ENCODE measurements around the gene AADACL4. TPM values are rescaled to one million over a fixed set of nuclear protein-coding genes. Genes with fewer than 3 reads are reported as not detected.

The AADACL4 gene
- total RNA-seq, 1 experiment from 2014 or later: not detected

DNA sequence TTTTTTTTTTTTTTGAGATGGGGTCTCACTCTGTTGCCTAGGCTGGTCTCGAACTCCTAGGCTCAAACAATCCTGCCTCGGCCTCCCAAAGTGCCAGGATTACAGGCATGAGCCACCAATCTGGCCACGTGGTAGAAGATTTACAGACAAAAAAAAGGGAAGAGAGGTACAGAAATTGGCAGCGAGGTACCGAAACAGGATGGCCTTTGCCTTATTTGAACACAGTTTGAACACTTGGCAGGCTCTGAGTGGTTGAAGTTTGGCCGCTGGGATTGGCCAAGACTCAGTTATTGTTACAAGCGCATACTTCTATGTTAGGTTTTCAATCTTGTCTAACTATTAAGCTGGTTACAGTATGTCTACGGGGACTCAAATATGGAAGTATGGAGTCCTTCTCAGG is 6.2 kb upstream of the AADACL4 start:
- Histone ChIP-seq H4K8ac (replicated peaks; ENCODE audit: insufficient read length, low read depth, low read length) (no peak overlapping the region), H3K23ac (ENCODE audit: insufficient read length, low read depth, low read length) (no peak overlapping the region), H2BK12ac (ENCODE audit: insufficient read length, low read depth, low read length) (no peak overlapping the region), H3K23me2 (ENCODE audit: insufficient read length, low read depth, low read length, poor library complexity, severe bottlenecking) (no peaks in the 10 kb centered on the region), H3K27me3 (ENCODE audit: insufficient read depth, low read length) (no peaks in the 10 kb centered on the region), H2BK5ac (ENCODE audit: insufficient read length, low read length) (no peak overlapping the region), H2BK120ac (ENCODE audit: low read depth, low read length, poor library complexity, severe bottlenecking) (no peak overlapping the region), H4K20me1 (ENCODE audit: control insufficient read depth, insufficient read depth, insufficient read length) (no peaks in the 10 kb centered on the region), H2AFZ (ENCODE audit: low read length) (no peak overlapping the region), H2AK5ac (ENCODE audit: insufficient read length, low read length) (no peak overlapping the region), H4K5ac (ENCODE audit: insufficient read length, low read depth, low read length) (no peak overlapping the region), H2BK20ac (ENCODE audit: low read depth, low read length, poor library complexity, severe bottlenecking) (no peak overlapping the region), H3K56ac (ENCODE audit: insufficient read length, low read depth, low read length) (no peak overlapping the region), H2BK15ac (ENCODE audit: low read depth, low read length) (no peak overlapping the region; the same call in 1 of the 2 replicates), H3K79me2 (ENCODE audit: insufficient read depth, low read length) (no peaks in the 10 kb centered on the region), H4K91ac (ENCODE audit: insufficient read length, low read depth, low read length) (no peak overlapping the region), H3K9me3 (ENCODE audit: control insufficient read depth, low read depth, low read length) (peaks cover 15% of the 10 kb centered on the region), H3K79me1 (ENCODE audit: insufficient read depth, low read depth, low read length, poor library complexity, severe bottlenecking) (no peaks in the 10 kb centered on the region), H3K4me1 (ENCODE audit: insufficient read depth, low read length) (peaks cover 5% of the 10 kb centered on the region; the same call in 1 of the 2 replicates), H3K4ac (ENCODE audit: low read depth, low read length) (no peak overlapping the region), H3K9ac (ENCODE audit: extremely low read depth, insufficient read length, low read length) (no peak overlapping the region), H3K18ac (ENCODE audit: insufficient read length, low read depth, low read length) (no peak overlapping the region), H3K14ac (ENCODE audit: insufficient read depth, low read length) (no peak overlapping the region), H3T11ph (ENCODE audit: low read length) (no peak overlapping the region), H3K27ac (ENCODE audit: insufficient read length, low read depth, low read length) (no peak overlapping the region), H3K4me2 (ENCODE audit: insufficient read depth, insufficient read length, low read length) (no peak overlapping the region)
- TF ChIP-seq, protein P1, sequence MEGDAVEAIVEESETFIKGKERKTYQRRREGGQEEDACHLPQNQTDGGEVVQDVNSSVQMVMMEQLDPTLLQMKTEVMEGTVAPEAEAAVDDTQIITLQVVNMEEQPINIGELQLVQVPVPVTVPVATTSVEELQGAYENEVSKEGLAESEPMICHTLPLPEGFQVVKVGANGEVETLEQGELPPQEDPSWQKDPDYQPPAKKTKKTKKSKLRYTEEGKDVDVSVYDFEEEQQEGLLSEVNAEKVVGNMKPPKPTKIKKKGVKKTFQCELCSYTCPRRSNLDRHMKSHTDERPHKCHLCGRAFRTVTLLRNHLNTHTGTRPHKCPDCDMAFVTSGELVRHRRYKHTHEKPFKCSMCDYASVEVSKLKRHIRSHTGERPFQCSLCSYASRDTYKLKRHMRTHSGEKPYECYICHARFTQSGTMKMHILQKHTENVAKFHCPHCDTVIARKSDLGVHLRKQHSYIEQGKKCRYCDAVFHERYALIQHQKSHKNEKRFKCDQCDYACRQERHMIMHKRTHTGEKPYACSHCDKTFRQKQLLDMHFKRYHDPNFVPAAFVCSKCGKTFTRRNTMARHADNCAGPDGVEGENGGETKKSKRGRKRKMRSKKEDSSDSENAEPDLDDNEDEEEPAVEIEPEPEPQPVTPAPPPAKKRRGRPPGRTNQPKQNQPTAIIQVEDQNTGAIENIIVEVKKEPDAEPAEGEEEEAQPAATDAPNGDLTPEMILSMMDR (conservative IDR thresholded peaks at IDR 0.05): no peak
- DNase-seq: no peak
- Mint-ChIP-seq H3K4me1 (peaks cover 22 to 23% of the 10 kb centered on the region in 2 experiments), H3K9me3 (peaks cover 48 to 49% of the 10 kb centered on the region in 2 experiments), H3K4me3 (no peak overlapping the region), H3K27ac (no peak overlapping the region), H3K27me3 (ENCODE audit: low read depth) (peaks cover 6% of the 10 kb centered on the region), H3K36me3 (ENCODE audit: insufficient read depth in 1 of 3, low read depth in 3 of 3) (peaks cover 17 to 46% (median 33%) of the 10 kb centered on the region in 3 experiments)
- WGBS (ENCODE audit: extremely low coverage, insufficient read length, low lambda C conversion rate): no CpG with 5 or more reads among the region's 8 CpGs

Data from H9 (cell line).